H1 (cell line): ENCODE data around the gene CDC7. TPM values are rescaled to one million over a fixed set of nuclear protein-coding genes. Genes with fewer than 3 reads are reported as not detected.

Source experiments
- CTCF ChIA-PET: fragments of 300-600 bp; sonication (Branson Sonifier 250); formaldehyde crosslinking; loops from one replicate; lab custom pipeline; 2021; ENCODE audit not compliant: partially characterized antibody; lab: Charles Lee
- POLR2A ChIA-PET: fragments of 300-600 bp; sonication (Branson Sonifier 250); formaldehyde crosslinking; loops from one replicate; lab custom pipeline; 2021; ENCODE audit warnings: inconsistent platforms; ENCODE audit not compliant: partially characterized antibody; lab: Charles Lee
- DNase-seq, 2 experiments: peaks; one replicate each; pipeline versions ENCODE4 v3.0.0 to v3.0.0-alpha.2; 2010 to 2022; ENCODE audit warnings: low spot score in 2 of 2, low read depth in 1 of 2, mixed read lengths in 1 of 2
- FAIRE-seq: peaks from 2 replicates; lab custom pipeline; 2011; peaks lifted over from hg19 to GRCh38; lab: Jason Lieb, UNC
- H2AFZ ChIP-seq: 2 replicates; pipeline ENCODE4 v1.8.1; 2012; ENCODE audit warnings: low read length, inconsistent platforms
- H2AK5ac ChIP-seq: 2 replicates; pipeline ENCODE4 v1.6.1; 2013; ENCODE audit warnings: low read depth, low read length
- H2BK120ac ChIP-seq: replicated peaks from 2 replicates; pipeline ENCODE3; 2013; ENCODE audit warnings: low read depth, low read length, inconsistent platforms
- H2BK12ac ChIP-seq: 2 replicates; pipeline ENCODE4 v1.6.1; 2013; ENCODE audit warnings: low read depth, low read length
- H2BK15ac ChIP-seq: 2 replicates; pipeline ENCODE4 v1.6.1; 2013; ENCODE audit warnings: low read length
- H2BK20ac ChIP-seq: 2 replicates; pipeline ENCODE4 v1.6.1; 2013; ENCODE audit warnings: low read length
- H2BK5ac ChIP-seq: 2 replicates; pipeline ENCODE4 v1.6.1; 2013; ENCODE audit warnings: low read depth, low read length
- H3K14ac ChIP-seq: 2 replicates; pipeline ENCODE4 v1.6.1; 2013; ENCODE audit warnings: inconsistent platforms; ENCODE audit not compliant: insufficient read length
- H3K18ac ChIP-seq: 2 replicates; pipeline ENCODE4 v1.6.1; 2013; ENCODE audit warnings: low read length; ENCODE audit errors: extremely low read depth
- H3K23ac ChIP-seq: 2 replicates; pipeline ENCODE4 v1.6.1; 2013; ENCODE audit warnings: inconsistent platforms; ENCODE audit not compliant: insufficient read length
- H3K23me2 ChIP-seq: 2 replicates; pipeline ENCODE4 v1.6.1; 2013; ENCODE audit warnings: low read depth, low read length
- H3K27ac ChIP-seq: 2 replicates; pipeline ENCODE4 v1.6.1; 2011; ENCODE audit warnings: low read depth, low read length, inconsistent platforms
- H3K27me3 ChIP-seq, 4 experiments: replicated peaks in 1 of 4; 1 replicate in 1 of 4; 2 replicates in 3 of 4; pipeline versions ENCODE4 v1.6.1 to v1.8.1; 2011 to 2013; ENCODE audit warnings: low read length in 3 of 4, mild to moderate bottlenecking in 3 of 4, inconsistent platforms in 2 of 4, mixed read lengths in 2 of 4, moderate library complexity in 1 of 4; ENCODE audit not compliant: control insufficient read depth in 3 of 4, insufficient read depth in 3 of 4; ENCODE audit errors: extremely low read depth in 1 of 4
- H3K36me3 ChIP-seq, 4 experiments: 2 replicates each; pipeline versions ENCODE4 v1.6.1 to v1.8.1; 2011 to 2013; ENCODE audit warnings: mild to moderate bottlenecking in 4 of 4, low read length in 3 of 4, moderate library complexity in 2 of 4, control low read depth in 1 of 4, inconsistent platforms in 1 of 4; ENCODE audit not compliant: insufficient read depth in 4 of 4, control insufficient read depth in 2 of 4
- H3K4ac ChIP-seq: replicated peaks from 2 replicates; pipeline ENCODE3; 2013; ENCODE audit warnings: low read length, low read depth, mixed read lengths, inconsistent platforms; ENCODE audit not compliant: insufficient read length
- H3K4me1 ChIP-seq, 4 experiments: replicated peaks in 1 of 4; 1 replicate in 1 of 4; 2 replicates in 3 of 4; pipeline versions ENCODE4 v1.6.1 to v1.8.1; 2011 to 2013; ENCODE audit warnings: low read length in 3 of 4, inconsistent platforms in 2 of 4, mixed read lengths in 1 of 4; ENCODE audit not compliant: insufficient read depth in 4 of 4, control insufficient read depth in 3 of 4
- H3K4me2 ChIP-seq, 2 experiments: 2 replicates each; pipeline versions ENCODE4 v1.6.1 to v1.8.1; 2011 to 2013; ENCODE audit warnings: low read depth in 2 of 2, low read length in 2 of 2, control low read depth in 1 of 2, inconsistent platforms in 1 of 2, mild to moderate bottlenecking in 1 of 2; ENCODE audit not compliant: insufficient read depth in 1 of 2
- H3K4me3 ChIP-seq, 4 experiments: fragments of 200-600, 300-600 bp in 1 of 4; sonication (generic), shearing (Covaris generic), sonication (Bioruptor Twin) in 1 of 4; 2 replicates each; pipeline versions ENCODE4 v1.5.1 to v1.8.1; 2011 to 2016; ENCODE audit warnings: low read length in 4 of 4, low read depth in 3 of 4, control low read depth in 2 of 4, inconsistent platforms in 2 of 4, mild to moderate bottlenecking in 2 of 4, mixed read lengths in 1 of 4, moderate library complexity in 1 of 4; ENCODE audit not compliant: insufficient read depth in 2 of 4; ENCODE audit errors: extremely low read depth in 1 of 4
- H3K56ac ChIP-seq: replicated peaks from 2 replicates; pipeline ENCODE3; 2013; ENCODE audit warnings: low read depth, mild to moderate bottlenecking, mixed read lengths, low read length, inconsistent platforms; ENCODE audit not compliant: insufficient read length
- H3K79me1 ChIP-seq: 2 replicates; pipeline ENCODE4 v1.6.1; 2013; ENCODE audit warnings: low read depth, low read length, control low read depth
- H3K79me2 ChIP-seq, 2 experiments: 2 replicates each; pipeline versions ENCODE4 v1.6.1 to v1.8.1; 2012 to 2013; ENCODE audit warnings: low read length in 2 of 2, mild to moderate bottlenecking in 2 of 2, inconsistent platforms in 1 of 2; ENCODE audit not compliant: insufficient read depth in 2 of 2, control insufficient read depth in 1 of 2
- H3K9ac ChIP-seq, 4 experiments: replicated peaks in 1 of 4; 1 replicate in 1 of 4; 2 replicates in 3 of 4; pipeline versions ENCODE4 v1.6.1 to v1.8.1; 2011 to 2013; ENCODE audit warnings: low read depth in 3 of 4, low read length in 3 of 4, control low read depth in 2 of 4, mild to moderate bottlenecking in 2 of 4, moderate library complexity in 2 of 4, inconsistent platforms in 1 of 4; ENCODE audit errors: extremely low read depth in 1 of 4
- H3K9me3 ChIP-seq, 2 experiments: 2 replicates each; pipeline versions ENCODE4 v1.6.1 to v1.8.1; 2012 to 2013; ENCODE audit warnings: mild to moderate bottlenecking in 2 of 2, moderate library complexity in 2 of 2, control low read depth in 1 of 2, inconsistent platforms in 1 of 2, low read depth in 1 of 2, low read length in 1 of 2, mixed read lengths in 1 of 2; ENCODE audit not compliant: insufficient read depth in 2 of 2
- H4K20me1 ChIP-seq, 2 experiments: replicated peaks in 1 of 2; 2 replicates each; pipeline versions ENCODE3 to v1.8.1; 2011 to 2013; ENCODE audit warnings: inconsistent platforms in 2 of 2, low read length in 2 of 2, mild to moderate bottlenecking in 1 of 2; ENCODE audit not compliant: insufficient read depth in 2 of 2, control insufficient read depth in 1 of 2
- H4K5ac ChIP-seq: 2 replicates; pipeline ENCODE4 v1.6.1; 2013; ENCODE audit warnings: low read length, low read depth, mixed read lengths, inconsistent platforms; ENCODE audit not compliant: insufficient read length
- H4K8ac ChIP-seq: 2 replicates; pipeline ENCODE4 v1.8.0; 2013; ENCODE audit warnings: mild to moderate bottlenecking, moderate library complexity, low read length, inconsistent platforms; ENCODE audit not compliant: insufficient read depth; ENCODE audit errors: extremely low read depth
- H4K91ac ChIP-seq: replicated peaks from 2 replicates; pipeline ENCODE3; 2013; ENCODE audit warnings: low read length, mixed read lengths, inconsistent platforms; ENCODE audit not compliant: insufficient read length
- ASH2L ChIP-seq: fragments of 200-600, 300-600 bp; sonication (generic); IDR thresholded peaks from one replicate; pipeline ENCODE4 v1.7.1; 2017; ENCODE audit warnings: low read length
- CBX5 ChIP-seq: fragments of 300-800, 300-1000 bp; sonication (generic); IDR thresholded peaks from 2 replicates; pipeline ENCODE4 v1.7.1; 2016; ENCODE audit warnings: antibody characterized with exemption, low read length, low read depth
- CHD2 ChIP-seq: IDR thresholded peaks from 2 replicates; pipeline ENCODE4 v1.6.1; 2012; ENCODE audit warnings: low read length, improper control_type of control experiment
- GTF2F1 ChIP-seq: IDR thresholded peaks from 2 replicates; pipeline ENCODE4 v1.6.1; 2012; ENCODE audit warnings: low read depth, low read length, improper control_type of control experiment, borderline replicate concordance
- HDAC2 ChIP-seq, 2 experiments: fragments of 300-600 bp in 1 of 2; sonication (generic) in 1 of 2; IDR thresholded peaks; 2 replicates each; pipeline ENCODE4 v1.6.1; 2011 to 2012; ENCODE audit warnings: low read depth in 2 of 2, low read length in 2 of 2, mild to moderate bottlenecking in 2 of 2, moderate library complexity in 2 of 2, borderline replicate concordance in 1 of 2, inconsistent platforms in 1 of 2
- NANOG ChIP-seq: IDR thresholded peaks from 2 replicates; pipeline ENCODE4 v1.6.1; 2011; ENCODE audit warnings: low read length, low read depth, mild to moderate bottlenecking, inconsistent platforms; ENCODE audit not compliant: insufficient read depth, poor library complexity, severe bottlenecking
- SAP30 ChIP-seq: fragments of 300-600 bp; sonication (generic); IDR thresholded peaks from 2 replicates; pipeline ENCODE4 v1.7.1; 2012; ENCODE audit warnings: low read length, moderate library complexity, mild to moderate bottlenecking, inconsistent platforms; ENCODE audit not compliant: insufficient read depth, insufficient replicate concordance
- SIN3A ChIP-seq, 2 experiments: IDR thresholded peaks in 1 of 2; conservative IDR thresholded peaks in 1 of 2; 2 replicates each; pipeline ENCODE4 v1.6.1; 2011 to 2012; ENCODE audit warnings: low read length in 2 of 2, improper control_type of control experiment in 1 of 2, low read depth in 1 of 2, mild to moderate bottlenecking in 1 of 2
- SIRT6 ChIP-seq: IDR thresholded peaks from one replicate; pipeline ENCODE4 v1.7.1; 2012; ENCODE audit warnings: low read length, inconsistent platforms
- SIX5 ChIP-seq: IDR thresholded peaks from 2 replicates; pipeline ENCODE4 v1.6.1; 2011; ENCODE audit warnings: mild to moderate bottlenecking, low read depth, low read length
- SP2 ChIP-seq: IDR thresholded peaks from 2 replicates; pipeline ENCODE4 v1.6.1; 2012; ENCODE audit warnings: mild to moderate bottlenecking, low read length, inconsistent platforms
- YY1 ChIP-seq: IDR thresholded peaks from 2 replicates; pipeline ENCODE4 v1.6.1; 2011; ENCODE audit warnings: low read depth, mild to moderate bottlenecking, low read length
- ZNF274 ChIP-seq: IDR thresholded peaks from 2 replicates; pipeline ENCODE4 v1.7.0; 2012; ENCODE audit warnings: low read length, borderline replicate concordance; ENCODE audit errors: extremely low read depth
- WGBS, 2 experiments: shearing (Covaris generic) in 1 of 2; methylation state at CpG; one replicate each; pipeline versions ENCODE4 v1.1.6 to v1.1.7; 2013 to 2015; ENCODE audit warnings: low lambda C conversion rate in 2 of 2, mixed read lengths in 2 of 2, inconsistent platforms in 1 of 2, low coverage in 1 of 2, missing lambda C conversion rate in 1 of 2; ENCODE audit not compliant: insufficient replicate concordance in 2 of 2, insufficient coverage in 1 of 2, insufficient read length in 1 of 2; ENCODE audit errors: extremely low coverage in 1 of 2, missing lambda C conversion rate in 1 of 2; 5-methylcytosine and 5-hydroxymethylcytosine counted together
- polyA plus RNA-seq, 7 experiments: library from polyadenylated mRNA; depleted of rRNA in 3 of 7; stranded (reverse) in 5 of 7; unstranded in 2 of 7; fragments of >200 nt in 5 of 7; fragments of 200-250 nt in 2 of 7; gene quantifications; 1 replicate in 5 of 7; 2 replicates in 1 of 7; 4 replicates in 1 of 7; pipeline versions ENCODE4 v1.2.1 to v1.2.3, GENCODE V29; 2011 to 2013; ENCODE audit warnings: missing spikeins in 2 of 7, mixed read lengths in 2 of 7
- total RNA-seq: library from RNA; stranded (reverse); fragmentation: NEBNext Ultra II Directional; extraction: Animal tissue kit (Norgen Biotek cat#: 25700); gene quantifications from 2 replicates; pipeline ENCODE4 v1.2.1, GENCODE V29; 2021
- TF ChIP-seq, protein P1 (sequence below): IDR thresholded peaks from 2 replicates; pipeline ENCODE4 v1.6.1; 2012; ENCODE audit warnings: inconsistent platforms

The CDC7 gene
- total and polyA plus RNA-seq, 2 of the 8 experiments (the other 6 are each of a cell fraction or from before 2014, with no cell fraction given) = 12.2 to 34.4 TPM

DNA sequence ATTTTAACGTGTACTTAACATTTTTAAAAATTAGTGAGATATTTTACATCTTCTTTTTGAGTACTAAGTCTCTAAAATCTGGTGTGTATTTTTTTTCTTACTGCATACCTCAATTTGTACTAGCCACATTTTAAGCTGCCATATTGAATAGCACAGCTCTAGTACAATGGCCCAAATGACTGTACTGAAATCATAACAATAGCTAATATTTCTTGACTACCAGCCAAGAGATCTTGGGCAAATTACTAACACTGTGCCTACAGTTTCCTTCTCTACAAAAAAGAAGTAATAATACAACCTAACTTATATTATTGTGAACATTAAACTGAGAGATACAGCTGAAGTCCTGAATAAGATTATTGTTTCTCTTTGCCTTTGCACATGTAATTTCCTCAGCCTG, 57.2 kb downstream of the CDC7 start:
- Histone ChIP-seq H3K9ac (no peak overlapping the region), H3K4ac (no peak overlapping the region), H3K56ac (no peak overlapping the region), H4K20me1 (no peaks in the 10 kb centered on the region), H4K5ac (no peak overlapping the region), H3K27me3 (no peaks in the 10 kb centered on the region), H2BK5ac (no peak overlapping the region), H2AFZ (no peak overlapping the region), H3K14ac (no peak overlapping the region), H4K8ac (no peak overlapping the region), H2BK120ac (no peak overlapping the region), H3K27ac (no peak overlapping the region), H3K18ac (no peak overlapping the region), H2BK15ac (no peak overlapping the region), H2AK5ac (no peak overlapping the region), H3K23ac (no peak overlapping the region), H3K4me3 (no peak overlapping the region), H3K9me3 (no peaks in the 10 kb centered on the region), H4K91ac (no peak overlapping the region), H3K4me1 (no peaks in the 10 kb centered on the region), H3K36me3 (no peaks in the 10 kb centered on the region; a peak in 1 of 8 replicates), H3K23me2 (no peaks in the 10 kb centered on the region), H2BK20ac (no peak overlapping the region), H3K79me1 (no peaks in the 10 kb centered on the region), H3K79me2 (no peaks in the 10 kb centered on the region), H2BK12ac (no peak overlapping the region), H3K4me2 (no peak overlapping the region)
- WGBS, 2 experiments = 48% methylated on average over 1 of the region's 1 CpG; no CpG with 5 or more reads in 1 of the 2 experiments
- ChIA-PET CTCF (interaction anchor here (1.0 to 1.6 kb wide), 4 partner anchors 19 to 260 kb away, joined by 3 to 8 read pairs (median 4); no protein-coding TSS in a partner anchor), POLR2A (interaction anchor here (0.6 kb wide), 1 partner anchor 12 kb away, joined by 3 read pairs; no protein-coding TSS in a partner anchor)
- FAIRE-seq = no peak
- DNase-seq = no peak
- TF ChIP-seq NANOG = no peak
- TF ChIP-seq, protein P1, sequence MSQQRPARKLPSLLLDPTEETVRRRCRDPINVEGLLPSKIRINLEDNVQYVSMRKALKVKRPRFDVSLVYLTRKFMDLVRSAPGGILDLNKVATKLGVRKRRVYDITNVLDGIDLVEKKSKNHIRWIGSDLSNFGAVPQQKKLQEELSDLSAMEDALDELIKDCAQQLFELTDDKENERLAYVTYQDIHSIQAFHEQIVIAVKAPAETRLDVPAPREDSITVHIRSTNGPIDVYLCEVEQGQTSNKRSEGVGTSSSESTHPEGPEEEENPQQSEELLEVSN = no peak
- no peak for TF ChIP-seq YY1
- TF ChIP-seq CBX5 = no peak
- no peak for TF ChIP-seq SIRT6
- TF ChIP-seq GTF2F1 = no peak
- TF ChIP-seq SAP30 = no peak
- no peak for TF ChIP-seq HDAC2 (IDR thresholded peaks at IDR 0.05; ENCODE audit: borderline replicate concordance in 1 of 2, low read depth in 2 of 2, low read length in 2 of 2)
- TF ChIP-seq ASH2L = no peak
- no peak for TF ChIP-seq SP2
- TF ChIP-seq CHD2 = no peak
- no peak for TF ChIP-seq SIN3A (conservative IDR thresholded peaks at IDR 0.05 in 1 of 2, IDR thresholded peaks at IDR 0.05 in 1 of 2; ENCODE audit: low read depth in 1 of 2, low read length in 2 of 2)
- no peak for TF ChIP-seq ZNF274
- TF ChIP-seq SIX5 = no peak
